ENCODE measurements around the gene TBC1D3G. TPM values are rescaled to one million over a fixed set of nuclear protein-coding genes. Genes with fewer than 3 reads are reported as not detected.
"Not testable (repeated sequence)": the region's sequence is repeated elsewhere in the genome, so short reads cannot be mapped to it uniquely, and the experiment has no call there.

The TBC1D3G gene
- total RNA-seq (2021; fragmentation: NEBNext Ultra II Directional; extraction: Animal tissue kit (Norgen Biotek cat#: 25700)) (not detected in 2 replicates), polyA plus RNA-seq (2011; rRNA removed) (0.18 TPM in 1 of 2 replicates, not detected in the other), polyA minus RNA-seq (2011; rRNA and poly(A)+ RNA removed) (not detected in 2 replicates)
- not detected for polyA plus RNA-seq (2011; cell fraction: cytosol; rRNA removed)
- not detected for polyA plus RNA-seq (2011; cell fraction: nucleus; rRNA removed)
- not detected in 4 replicates for polyA plus RNA-seq (2012, experiment 1 of 2)
- polyA plus RNA-seq (2012, experiment 2 of 2), result not detected
- not detected for polyA plus RNA-seq (2013, experiment 1 of 2)
- polyA plus RNA-seq (2013, experiment 2 of 2), result not detected
- polyA minus RNA-seq (2011; cell fraction: cytosol; rRNA and poly(A)+ RNA removed), result not detected
- 0.60 TPM for polyA minus RNA-seq (2011; cell fraction: nucleus; rRNA and poly(A)+ RNA removed)
- long read RNA-seq, experiment 1, result 0 reads
- long read RNA-seq, experiment 2, result 0 reads

DNA sequence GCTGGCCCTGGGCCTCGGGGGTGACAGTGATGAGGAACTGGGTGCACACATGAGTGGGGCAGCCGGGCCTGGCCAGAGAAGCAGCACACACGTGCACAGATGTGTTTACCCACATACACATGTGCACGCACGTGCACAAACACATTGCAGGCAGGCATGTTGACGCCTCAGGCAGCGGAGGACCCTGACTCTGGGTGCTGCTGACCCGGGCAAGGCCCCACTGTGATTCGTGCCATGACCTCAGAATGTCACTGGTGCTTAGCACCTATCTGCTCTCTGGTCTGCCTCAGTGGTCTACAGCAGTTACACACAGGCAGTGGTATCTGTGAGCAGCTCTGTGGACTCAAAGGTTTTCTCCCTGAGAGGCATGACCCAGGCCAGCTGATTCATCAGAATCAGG, at the start of gene TBC1D3G:
TBC1D3G (plus strand) TSS at position 301 of the 400 bp plus-strand sequence. CDS start 1,528 bp downstream, outside the sequence.
- H4K91ac ChIP-seq (replicated peaks; ENCODE audit: insufficient read length, low read length); H2AFZ ChIP-seq (ENCODE audit: low read length); H2AK5ac ChIP-seq (ENCODE audit: low read depth, low read length); H3K9ac ChIP-seq (replicated peaks in 1 of 4; ENCODE audit: extremely low read depth in 1 of 4, low read depth in 3 of 4, low read length in 3 of 4); H2BK15ac ChIP-seq (ENCODE audit: low read length); CTCF ChIA-PET (ENCODE audit: partially characterized antibody); H2BK12ac ChIP-seq (ENCODE audit: low read depth, low read length); POLR2A ChIA-PET (ENCODE audit: partially characterized antibody); H4K20me1 ChIP-seq (replicated peaks in 1 of 2; ENCODE audit: control insufficient read depth in 1 of 2, insufficient read depth in 2 of 2, low read length in 2 of 2); H3K23me2 ChIP-seq (ENCODE audit: low read depth, low read length); H4K8ac ChIP-seq (ENCODE audit: extremely low read depth, insufficient read depth, low read length); DNase-seq (ENCODE audit: low read depth in 1 of 2, low spot score in 2 of 2); H2BK20ac ChIP-seq (ENCODE audit: low read length); H3K4me2 ChIP-seq (ENCODE audit: insufficient read depth in 1 of 2, low read depth in 2 of 2, low read length in 2 of 2); H3K79me1 ChIP-seq (ENCODE audit: low read depth, low read length); H3K56ac ChIP-seq (replicated peaks; ENCODE audit: insufficient read length, low read depth, low read length); H3K4me1 ChIP-seq (replicated peaks in 1 of 4; ENCODE audit: control insufficient read depth in 3 of 4, insufficient read depth in 4 of 4, low read length in 3 of 4); H3K18ac ChIP-seq (ENCODE audit: extremely low read depth, low read length); H3K27ac ChIP-seq (ENCODE audit: low read depth, low read length); H3K23ac ChIP-seq (ENCODE audit: insufficient read length); H2BK5ac ChIP-seq (ENCODE audit: low read depth, low read length); H3K27me3 ChIP-seq (replicated peaks in 1 of 4; ENCODE audit: control insufficient read depth in 3 of 4, extremely low read depth in 1 of 4, insufficient read depth in 3 of 4, low read length in 3 of 4); H3K4me3 ChIP-seq (ENCODE audit: extremely low read depth in 1 of 4, insufficient read depth in 2 of 4, low read depth in 3 of 4, low read length in 4 of 4); H3K36me3 ChIP-seq (ENCODE audit: control insufficient read depth in 2 of 4, insufficient read depth in 4 of 4, low read length in 3 of 4); FAIRE-seq; H2BK120ac ChIP-seq (replicated peaks; ENCODE audit: low read depth, low read length); H3K9me3 ChIP-seq (ENCODE audit: insufficient read depth in 2 of 2, low read depth in 1 of 2, low read length in 1 of 2); H3K14ac ChIP-seq (ENCODE audit: insufficient read length); H4K5ac ChIP-seq (ENCODE audit: insufficient read length, low read depth, low read length); H3K4ac ChIP-seq (replicated peaks; ENCODE audit: insufficient read length, low read depth, low read length); H3K79me2 ChIP-seq (ENCODE audit: control insufficient read depth in 1 of 2, insufficient read depth in 2 of 2, low read length in 2 of 2): not testable (repeated sequence)
- WGBS, 2 experiments (ENCODE audit: extremely low coverage in 1 of 2, insufficient coverage in 1 of 2, insufficient read length in 1 of 2, insufficient replicate concordance in 2 of 2, low coverage in 1 of 2, low lambda C conversion rate in 2 of 2, missing lambda C conversion rate in 1 of 2), result no CpG with 5 or more reads among the region's 9 CpGs

GRCh38 chr17:36283256-36283655, 40.4 kb upstream of the TBC1D3G start:
- H3K79me2 ChIP-seq (ENCODE audit: control insufficient read depth in 1 of 2, insufficient read depth in 2 of 2, low read length in 2 of 2); H3K4me3 ChIP-seq (ENCODE audit: extremely low read depth in 1 of 4, insufficient read depth in 2 of 4, low read depth in 3 of 4, low read length in 4 of 4); H4K8ac ChIP-seq (ENCODE audit: extremely low read depth, insufficient read depth, low read length); H3K27ac ChIP-seq (ENCODE audit: low read depth, low read length); H3K79me1 ChIP-seq (ENCODE audit: low read depth, low read length); H3K23me2 ChIP-seq (ENCODE audit: low read depth, low read length); H2BK120ac ChIP-seq (replicated peaks; ENCODE audit: low read depth, low read length); H4K91ac ChIP-seq (replicated peaks; ENCODE audit: insufficient read length, low read length); H3K4ac ChIP-seq (replicated peaks; ENCODE audit: insufficient read length, low read depth, low read length); H3K9me3 ChIP-seq (ENCODE audit: insufficient read depth in 2 of 2, low read depth in 1 of 2, low read length in 1 of 2); CTCF ChIA-PET (ENCODE audit: partially characterized antibody); H3K36me3 ChIP-seq (ENCODE audit: control insufficient read depth in 2 of 4, insufficient read depth in 4 of 4, low read length in 3 of 4); H2BK5ac ChIP-seq (ENCODE audit: low read depth, low read length); H3K23ac ChIP-seq (ENCODE audit: insufficient read length); H3K4me2 ChIP-seq (ENCODE audit: insufficient read depth in 1 of 2, low read depth in 2 of 2, low read length in 2 of 2); H3K18ac ChIP-seq (ENCODE audit: extremely low read depth, low read length); H3K9ac ChIP-seq (replicated peaks in 1 of 4; ENCODE audit: extremely low read depth in 1 of 4, low read depth in 3 of 4, low read length in 3 of 4); H3K4me1 ChIP-seq (replicated peaks in 1 of 4; ENCODE audit: control insufficient read depth in 3 of 4, insufficient read depth in 4 of 4, low read length in 3 of 4); H3K27me3 ChIP-seq (replicated peaks in 1 of 4; ENCODE audit: control insufficient read depth in 3 of 4, extremely low read depth in 1 of 4, insufficient read depth in 3 of 4, low read length in 3 of 4); H2AFZ ChIP-seq (ENCODE audit: low read length); H2AK5ac ChIP-seq (ENCODE audit: low read depth, low read length); DNase-seq (ENCODE audit: low read depth in 1 of 2, low spot score in 2 of 2); POLR2A ChIA-PET (ENCODE audit: partially characterized antibody); H4K20me1 ChIP-seq (replicated peaks in 1 of 2; ENCODE audit: control insufficient read depth in 1 of 2, insufficient read depth in 2 of 2, low read length in 2 of 2); H2BK20ac ChIP-seq (ENCODE audit: low read length); H2BK15ac ChIP-seq (ENCODE audit: low read length); H2BK12ac ChIP-seq (ENCODE audit: low read depth, low read length); H4K5ac ChIP-seq (ENCODE audit: insufficient read length, low read depth, low read length); FAIRE-seq; H3K56ac ChIP-seq (replicated peaks; ENCODE audit: insufficient read length, low read depth, low read length); H3K14ac ChIP-seq (ENCODE audit: insufficient read length): not testable (repeated sequence)
- WGBS, 2 experiments (ENCODE audit: extremely low coverage in 1 of 2, insufficient coverage in 1 of 2, insufficient read length in 1 of 2, insufficient replicate concordance in 2 of 2, low coverage in 1 of 2, low lambda C conversion rate in 2 of 2, missing lambda C conversion rate in 1 of 2), result no CpG with 5 or more reads among the region's 1 CpG

Data from H1 (cell line).